Smooth muscle cell (in vitro differentiated cells): ENCODE data around the gene ERICH3. TPM values are rescaled to one million over a fixed set of nuclear protein-coding genes. Genes with fewer than 3 reads are reported as not detected.
A peak's percentile ranks its signal among the peaks of the same experiment; 100 is the strongest.

ENCODE experiments used
- DNase-seq: peaks from one replicate; lab custom pipeline; 2025; ENCODE audit not compliant: unreplicated experiment; lab: John Stamatoyannopoulos, UW
- H2AFZ ChIP-seq: fragments of 200-600 bp; sonication (generic); 2 replicates; pipeline ENCODE4 v1.6.0; 2016; ENCODE audit warnings: antibody characterized with exemption, low read depth, mild to moderate bottlenecking
- H3F3A ChIP-seq: fragments of 200-600 bp; sonication (generic); 2 replicates; pipeline ENCODE4 v1.6.0; 2017; ENCODE audit warnings: antibody characterized with exemption, low read depth
- H3K27ac ChIP-seq: fragments of 200-600 bp; sonication (generic); 2 replicates; pipeline ENCODE4 v1.5.1; 2016; ENCODE audit warnings: low read depth, mild to moderate bottlenecking
- H3K27me3 ChIP-seq: fragments of 200-600 bp; sonication (generic); 2 replicates; pipeline ENCODE4 v1.6.1; 2016; ENCODE audit warnings: low read depth, mild to moderate bottlenecking
- H3K36me3 ChIP-seq: fragments of 200-600 bp; sonication (generic); 2 replicates; pipeline ENCODE4 v1.5.1; 2016; ENCODE audit warnings: low read depth
- H3K4me1 ChIP-seq: fragments of 200-600 bp; sonication (generic); 2 replicates; pipeline ENCODE4 v1.5.1; 2016; ENCODE audit warnings: low read depth
- H3K4me2 ChIP-seq: fragments of 200-600 bp; sonication (generic); 2 replicates; pipeline ENCODE4 v1.6.0; 2016; ENCODE audit warnings: mild to moderate bottlenecking
- H3K4me3 ChIP-seq: fragments of 200-600 bp; sonication (generic); 2 replicates; pipeline ENCODE4 v1.5.1; 2016; ENCODE audit warnings: mild to moderate bottlenecking
- H3K79me2 ChIP-seq: fragments of 200-600 bp; sonication (generic); 2 replicates; pipeline ENCODE4 v1.6.0; 2016; ENCODE audit warnings: low read depth, mild to moderate bottlenecking
- H3K9ac ChIP-seq: fragments of 200-600 bp; sonication (generic); 2 replicates; pipeline ENCODE4 v1.6.0; 2016; ENCODE audit warnings: low read depth
- H3K9me3 ChIP-seq: fragments of 200-600 bp; sonication (generic); replicated peaks from 2 replicates; pipeline ENCODE4 v1.5.1; 2016; ENCODE audit warnings: low read depth
- H4K20me1 ChIP-seq: fragments of 200-600 bp; sonication (generic); 2 replicates; pipeline ENCODE4 v1.6.0; 2016; ENCODE audit warnings: low read depth
- CTCF ChIP-seq: fragments of 200-600 bp; sonication (generic); IDR thresholded peaks from 2 replicates; pipeline ENCODE4 v1.5.1; 2017; ENCODE audit warnings: borderline replicate concordance, mild to moderate bottlenecking, antibody characterized with exemption; ENCODE audit not compliant: insufficient read depth, poor library complexity, severe bottlenecking
- WGBS: methylation state at CpG from one replicate; pipeline ENCODE4 v1.1.7; 2016; ENCODE audit warnings: low lambda C conversion rate; 5-methylcytosine and 5-hydroxymethylcytosine counted together
- polyA plus RNA-seq: library from polyadenylated mRNA; unstranded; fragments of >200 nt; fragmentation: Nextera tagmentation; extraction: Ambion mirVana; gene quantifications from 2 replicates; pipeline ENCODE4 v1.2.1, GENCODE V29; 2016
- total RNA-seq: library from RNA; depleted of rRNA; stranded (reverse); fragments of >200 nt; gene quantifications from 2 replicates; pipeline ENCODE4 v1.2.3, GENCODE V29; 2014

ERICH3 gene
- total and polyA plus RNA-seq, 2 experiments from 2014 or later, result not detected

GRCh38 chr1:74590288-74590687 lies 83.3 kb downstream of the ERICH3 start:
- Histone ChIP-seq H3K27ac (no peak overlapping the region), H3K4me2 (no peak overlapping the region), H3K4me1 (no peaks in the 10 kb centered on the region), H3K27me3 (no peaks in the 10 kb centered on the region), H3K9me3 (no peaks in the 10 kb centered on the region), H3K79me2 (no peaks in the 10 kb centered on the region), H3F3A (no peaks in the 10 kb centered on the region), H4K20me1 (no peaks in the 10 kb centered on the region), H2AFZ (no peak overlapping the region), H3K36me3 (no peaks in the 10 kb centered on the region), H3K4me3 (no peak overlapping the region), H3K9ac (no peak overlapping the region)
- no peak for TF ChIP-seq CTCF
- 87% methylated on average over 5 of the region's 5 CpGs for WGBS
- no peak for DNase-seq

- Histone ChIP-seq H3F3A (no peaks in the 10 kb centered on the region), H3K4me1 (no peaks in the 10 kb centered on the region), H3K79me2 (no peaks in the 10 kb centered on the region), H3K9me3 (no peaks in the 10 kb centered on the region), H4K20me1 (no peaks in the 10 kb centered on the region), H3K4me3 (no peak overlapping the region), H3K36me3 (no peaks in the 10 kb centered on the region), H2AFZ (no peak overlapping the region), H3K27me3 (no peaks in the 10 kb centered on the region), H3K27ac (no peak overlapping the region), H3K9ac (no peak overlapping the region), H3K4me2 (no peak overlapping the region)
- TF ChIP-seq CTCF, result no peak
- 89% methylated on average over 2 of the region's 2 CpGs for WGBS
- no peak for DNase-seq
Observed at GRCh38 chr1:74587888-74588287, 85.7 kb downstream of the ERICH3 start.

- Histone ChIP-seq H2AFZ (no peak overlapping the region), H3K4me1 (no peaks in the 10 kb centered on the region), H3K27me3 (no peaks in the 10 kb centered on the region), H3K27ac (no peak overlapping the region), H3K9ac (no peak overlapping the region), H3K36me3 (no peaks in the 10 kb centered on the region), H3K4me2 (no peak overlapping the region), H4K20me1 (no peaks in the 10 kb centered on the region), H3K79me2 (no peaks in the 10 kb centered on the region), H3F3A (no peaks in the 10 kb centered on the region), H3K4me3 (peak overlapping the region; percentile 10), H3K9me3 (no peaks in the 10 kb centered on the region)
- DNase-seq, result no peak
- 86% methylated on average over 4 of the region's 4 CpGs for WGBS
- no peak for TF ChIP-seq CTCF
Observed at GRCh38 chr1:74586253-74586897, 87.2 kb downstream of the ERICH3 start.

- Histone ChIP-seq H4K20me1 (no peaks in the 10 kb centered on the region), H3K4me3 (no peak overlapping the region), H3K4me2 (no peak overlapping the region), H3K4me1 (no peaks in the 10 kb centered on the region), H3K27me3 (no peaks in the 10 kb centered on the region), H3K36me3 (no peaks in the 10 kb centered on the region), H3F3A (no peaks in the 10 kb centered on the region), H3K79me2 (no peaks in the 10 kb centered on the region), H2AFZ (no peak overlapping the region), H3K9ac (no peak overlapping the region), H3K27ac (no peak overlapping the region), H3K9me3 (no peaks in the 10 kb centered on the region)
- DNase-seq, result no peak
- WGBS, result 87% methylated on average over 2 of the region's 2 CpGs
- TF ChIP-seq CTCF, result no peak
Observed at GRCh38 chr1:74584185-74584584, 89.4 kb downstream of the ERICH3 start.
